A204.1 (cell line): ENCODE measurements around the gene FKRP.

Experiments used
- FAIRE-seq: peaks from 2 replicates; lab custom pipeline; 2012; peaks lifted over from hg19 to GRCh38; lab: Jason Lieb, UNC

FKRP gene

DNA sequence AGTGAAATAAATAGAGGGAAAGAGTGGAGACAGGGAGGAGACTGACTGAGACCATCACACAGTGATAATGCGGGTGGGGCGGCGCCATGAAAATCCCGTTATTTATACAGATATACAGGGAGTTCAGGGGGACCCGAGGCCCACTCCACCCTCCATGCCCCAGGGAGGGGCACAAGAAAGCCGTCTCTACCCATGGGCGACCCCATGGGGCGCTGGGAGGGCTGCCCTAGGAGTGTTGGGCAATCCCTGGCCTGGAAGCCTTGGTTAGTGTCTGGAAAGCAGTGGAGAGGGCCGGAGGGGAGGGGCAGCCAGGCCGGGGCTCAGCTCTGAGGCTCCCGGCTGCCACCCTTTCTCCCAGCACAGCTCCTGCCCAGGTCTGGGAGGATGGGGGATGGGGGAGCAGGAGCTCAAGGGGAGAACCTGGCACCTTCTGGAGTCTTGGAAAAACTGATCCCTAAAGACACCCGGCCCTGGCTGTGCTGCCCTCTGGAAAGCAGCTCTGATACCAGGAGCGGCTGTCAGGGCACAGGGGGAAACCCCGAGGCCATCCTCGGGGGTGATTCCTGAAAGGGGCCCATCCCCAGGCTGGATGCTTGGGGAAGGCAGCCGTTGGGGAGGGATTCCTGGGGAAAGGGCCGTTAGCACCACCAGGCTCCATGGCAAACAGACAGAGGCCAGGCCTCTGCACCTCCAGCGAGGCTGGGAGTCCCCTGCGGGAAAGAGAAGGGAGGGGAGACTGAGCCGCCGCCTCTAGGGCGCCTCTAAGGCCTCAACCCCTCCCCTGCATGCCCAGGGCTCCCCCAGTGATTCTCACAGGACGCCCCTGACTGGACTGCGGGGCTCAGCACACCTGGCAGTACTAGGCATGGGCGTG is 26.0 kb upstream of the FKRP start:
- no peak for FAIRE-seq

- no peak for FAIRE-seq
Observed at GRCh38 chr19:46720503-46721239, 25.2 kb upstream of the FKRP start.

- FAIRE-seq = no peak
Observed at GRCh38 chr19:46721269-46722003, 24.4 kb upstream of the FKRP start.

DNA sequence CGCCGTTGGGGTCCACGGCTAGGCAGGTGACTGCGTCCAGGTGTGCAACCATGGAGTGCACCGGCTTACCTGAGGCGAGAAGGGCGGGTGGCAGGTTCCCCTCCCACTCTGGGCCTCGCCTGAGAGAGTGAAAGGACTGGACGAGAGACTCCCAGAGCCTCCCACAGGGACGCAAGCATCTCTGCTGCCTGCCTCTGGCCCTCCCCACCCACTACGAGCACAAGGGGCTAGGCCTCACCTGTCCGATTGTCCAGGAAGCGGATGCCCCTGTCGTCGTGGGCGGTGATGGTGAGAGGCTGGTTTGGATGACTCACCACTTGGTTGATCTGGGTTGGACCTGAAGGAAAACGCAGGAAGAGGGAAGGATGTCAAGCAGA is 23.9 kb upstream of the FKRP start:
- FAIRE-seq = no peak

DNA sequence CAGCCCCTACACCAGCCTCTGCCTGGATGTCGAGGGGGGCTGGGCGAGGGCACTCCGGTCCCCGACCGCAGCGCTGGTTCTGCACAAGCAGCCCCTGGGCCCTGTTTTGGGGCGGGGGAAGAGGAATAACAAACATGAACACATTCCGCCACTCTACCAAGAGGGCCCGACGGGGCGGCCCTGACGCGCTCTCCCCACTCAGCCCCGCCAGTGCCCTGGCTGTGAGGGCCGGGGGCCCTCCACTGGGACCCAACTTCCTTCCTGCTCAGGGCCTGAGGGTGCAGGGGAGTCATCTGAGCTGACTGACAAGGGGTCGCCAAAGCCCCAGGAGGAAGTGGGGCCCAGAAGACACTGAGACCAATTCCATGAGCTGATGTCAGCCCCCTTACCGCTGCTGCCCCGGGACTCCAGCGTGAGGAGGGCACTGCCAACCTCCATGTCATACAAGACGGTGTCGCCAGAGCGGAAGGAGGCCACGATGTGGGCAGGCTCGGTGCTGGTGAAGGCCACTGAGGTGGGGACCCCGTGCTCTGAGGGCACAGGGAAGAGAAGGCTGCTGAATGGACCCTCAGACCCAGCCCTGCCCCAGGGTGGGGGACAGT is 23.3 kb upstream of the FKRP start:
- no peak for FAIRE-seq

DNA sequence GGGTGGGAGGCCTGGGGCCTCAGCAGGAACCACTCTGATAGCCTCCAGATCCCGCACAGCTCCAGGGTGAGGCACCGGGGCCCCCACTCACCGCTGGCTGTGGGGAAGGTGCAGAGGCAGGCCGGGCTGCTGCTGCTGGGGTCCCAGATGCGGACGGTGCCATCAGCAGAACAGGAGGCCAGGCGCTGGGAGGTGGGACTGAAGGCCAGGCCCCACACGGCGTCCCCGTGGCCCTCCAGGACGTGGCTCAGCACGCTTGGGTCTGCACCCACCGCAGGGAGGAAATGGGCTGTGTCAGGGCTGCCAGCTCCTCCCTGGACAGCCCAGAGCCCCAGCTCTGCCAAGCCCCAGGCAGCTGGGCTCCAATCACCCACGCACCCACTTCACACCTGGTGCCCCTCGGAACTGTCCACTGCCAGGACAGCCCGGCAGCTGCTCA is 22.8 kb upstream of the FKRP start:
- no peak for FAIRE-seq

DNA sequence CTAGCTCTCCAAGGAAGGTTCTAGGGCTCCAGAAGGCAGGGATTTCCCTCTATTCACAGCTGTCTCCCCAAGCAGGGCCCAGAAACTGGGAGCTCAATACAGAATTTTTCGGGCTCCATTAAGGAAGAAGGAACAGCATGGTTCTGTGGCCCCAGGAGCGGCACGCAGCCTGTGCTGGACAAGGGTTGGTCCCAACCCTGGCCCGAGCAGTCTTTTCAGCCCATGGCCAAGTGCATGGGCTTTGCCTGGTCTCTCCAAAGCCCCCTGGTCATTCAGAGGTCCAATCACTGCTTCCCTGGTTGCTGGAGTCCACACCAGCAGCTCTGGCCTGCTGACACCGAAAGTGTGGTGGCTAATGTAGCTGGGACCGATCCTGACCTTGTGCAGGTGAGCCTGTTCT is 22.4 kb upstream of the FKRP start:
- no peak for FAIRE-seq

- FAIRE-seq = no peak
Observed at GRCh38 chr19:46724468-46724867, 21.4 kb upstream of the FKRP start.

DNA sequence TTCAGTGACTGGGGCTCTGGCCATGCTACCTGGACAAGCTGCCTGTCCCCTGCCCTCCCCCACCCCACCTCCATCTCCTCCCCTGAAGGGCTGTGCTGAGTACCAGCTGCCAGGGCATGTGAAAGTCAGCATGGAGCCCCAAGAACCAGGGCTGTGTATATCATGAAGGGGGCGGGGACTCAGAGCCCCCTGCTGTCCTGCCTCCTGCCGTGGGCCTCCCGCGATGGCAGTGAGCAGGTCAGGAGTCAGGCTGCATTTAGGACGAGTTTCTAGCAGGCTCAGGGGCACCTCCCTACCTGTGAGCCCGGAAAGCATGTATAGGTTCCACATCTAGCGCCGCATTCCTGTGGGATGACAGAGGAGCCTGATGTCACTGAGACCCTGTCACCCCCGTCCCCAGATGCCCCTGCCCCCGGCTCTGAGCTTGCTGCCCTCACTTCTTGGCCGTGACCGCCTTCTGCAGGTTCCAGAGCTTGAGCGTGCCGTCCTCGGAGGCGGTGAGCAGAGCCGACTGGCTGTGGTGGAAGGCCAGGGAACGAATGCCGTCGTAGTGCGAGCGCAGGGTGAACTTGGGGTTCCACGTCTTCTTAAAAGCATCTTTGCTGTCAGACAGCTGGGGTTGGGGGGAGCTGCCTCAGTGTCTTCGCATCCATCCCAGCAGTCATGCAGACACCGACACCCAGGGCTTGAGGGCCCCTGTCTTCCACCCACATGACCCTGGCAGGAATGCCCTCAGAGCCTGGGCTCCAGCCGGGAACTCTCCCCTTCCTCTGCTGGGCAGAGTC is 20.6 kb upstream of the FKRP start:
- FAIRE-seq = no peak

DNA sequence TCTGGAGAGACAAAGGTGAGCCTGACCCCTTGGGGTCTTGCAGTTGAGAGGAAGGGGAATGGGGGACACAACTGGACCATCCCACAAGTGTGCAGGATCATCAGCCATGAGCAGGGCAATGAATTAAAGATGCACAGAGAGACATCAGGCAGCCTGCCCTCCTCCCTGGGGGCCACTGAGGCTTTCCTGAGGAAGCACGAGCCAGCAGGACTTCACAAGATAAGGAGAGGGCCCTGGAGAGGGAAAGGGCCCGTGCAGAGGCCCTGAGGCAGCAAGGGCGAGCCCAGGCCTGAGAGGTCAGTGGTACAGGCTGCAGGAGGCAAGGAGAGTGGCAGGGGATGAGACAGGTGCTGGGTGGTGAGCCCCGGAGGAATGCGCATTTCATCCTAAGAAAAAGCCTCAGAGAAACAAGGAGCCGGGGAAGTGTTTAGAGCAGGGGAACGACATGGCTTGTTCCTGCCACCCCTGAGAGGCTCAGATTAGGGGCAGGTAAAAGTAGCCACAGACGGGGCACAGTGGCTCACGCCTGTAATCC is 19.9 kb upstream of the FKRP start:
- FAIRE-seq = no peak

GRCh38 chr19:46726551-46726950 is 19.3 kb upstream of the FKRP start:
- no peak for FAIRE-seq

- no peak for FAIRE-seq
Observed at GRCh38 chr19:46726971-46727501, 18.8 kb upstream of the FKRP start.

- FAIRE-seq = no peak
Observed at GRCh38 chr19:46727757-46728156, 18.1 kb upstream of the FKRP start.

DNA sequence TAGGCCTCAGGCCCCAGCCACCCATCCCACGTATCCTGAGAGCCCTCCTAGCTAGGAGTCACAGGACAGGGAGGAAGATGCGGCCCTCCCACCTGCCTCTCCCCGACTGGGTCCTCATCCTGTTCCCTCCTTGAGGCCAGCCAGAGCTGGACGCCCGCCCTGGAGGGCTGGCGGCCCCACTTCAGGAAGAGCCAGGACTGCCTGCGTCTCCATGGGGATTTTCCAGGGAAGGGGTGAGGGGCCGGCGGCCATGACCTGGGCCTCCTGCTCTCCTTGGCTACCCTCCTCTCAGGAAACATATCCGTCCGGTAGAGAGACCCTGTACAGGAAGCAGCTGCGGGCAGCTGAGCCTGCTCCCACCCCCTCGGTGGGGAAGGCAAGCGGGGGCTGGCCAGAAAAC is 17.6 kb upstream of the FKRP start:
- no peak for FAIRE-seq

DNA sequence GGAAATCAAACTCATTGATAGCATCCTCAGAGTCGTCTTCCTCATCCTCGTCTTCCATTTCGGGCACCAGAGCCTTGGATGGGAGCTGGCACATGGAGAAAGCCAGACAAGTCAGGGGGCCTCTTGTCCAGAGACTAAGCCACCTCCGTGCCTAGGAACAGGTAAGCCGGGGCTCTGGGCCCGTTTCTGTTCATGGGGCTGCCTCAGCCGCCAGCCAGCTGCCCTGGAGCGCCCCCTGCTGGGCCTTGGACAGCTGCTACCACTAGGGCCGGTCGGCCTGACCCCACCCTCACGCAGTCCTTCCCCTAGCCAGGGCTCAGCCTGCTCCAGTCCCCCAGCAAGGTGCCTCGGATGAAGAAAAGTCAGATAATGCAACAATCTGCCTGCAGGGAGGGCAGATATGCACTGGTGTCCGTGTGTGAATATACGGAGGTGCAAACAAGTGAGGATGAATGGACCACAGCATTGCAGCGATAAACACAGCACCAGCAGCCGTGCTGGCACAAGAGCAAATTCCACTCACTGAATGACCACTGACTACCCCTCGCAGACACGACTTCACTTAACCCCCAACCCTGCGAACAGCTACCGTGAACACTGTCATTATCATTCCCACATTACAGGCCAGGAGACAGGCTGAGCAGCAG is 17.0 kb upstream of the FKRP start:
- FAIRE-seq = no peak

GRCh38 chr19:46729696-46730095 is 16.2 kb upstream of the FKRP start:
- FAIRE-seq = no peak

DNA sequence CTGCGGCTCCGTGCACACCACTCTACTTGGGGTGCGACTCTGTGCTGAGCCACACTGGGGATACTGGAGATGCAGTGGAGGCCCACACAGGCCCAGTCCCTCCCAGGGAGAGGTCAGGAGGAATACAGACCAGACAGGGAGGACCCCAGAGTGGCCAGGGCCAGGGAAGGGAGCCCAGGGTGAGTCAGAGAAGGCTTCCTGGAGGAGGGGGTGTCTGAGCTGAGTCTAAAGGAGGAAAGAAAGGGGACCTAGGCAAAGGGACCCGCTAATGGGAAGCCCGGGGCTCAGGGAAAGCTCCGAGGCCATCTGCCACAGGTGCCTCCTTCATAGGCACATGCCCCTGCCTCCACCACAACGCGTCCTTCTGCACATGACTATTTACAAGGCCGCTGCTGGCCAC is 15.7 kb upstream of the FKRP start:
- no peak for FAIRE-seq

- no peak for FAIRE-seq
Observed at GRCh38 chr19:46730595-46730994, 15.3 kb upstream of the FKRP start.

- FAIRE-seq = no peak
Observed at GRCh38 chr19:46731007-46731501, 14.8 kb upstream of the FKRP start.

- FAIRE-seq = no peak
Observed at GRCh38 chr19:46731584-46731983, 14.3 kb upstream of the FKRP start.
